Osteoblast (primary cell): ENCODE measurements around the gene FOXN3. TPM values are rescaled to one million over a fixed set of nuclear protein-coding genes. Genes with fewer than 3 reads are reported as not detected.

ENCODE experiments used
- DNase-seq: peaks from one replicate; pipeline ENCODE4 v3.0.0; 2011; ENCODE audit warnings: low spot score, mixed read lengths; ENCODE audit not compliant: insufficient read length; ENCODE audit errors: missing footprints
- H2AFZ ChIP-seq: 2 replicates; pipeline ENCODE4 v1.6.0; 2011; ENCODE audit warnings: mild to moderate bottlenecking, low read length
- H3K27ac ChIP-seq: 2 replicates; pipeline ENCODE4 v1.5.1; 2011; ENCODE audit warnings: mild to moderate bottlenecking, low read depth, low read length, moderate library complexity
- H3K27me3 ChIP-seq: 2 replicates; pipeline ENCODE4 v1.6.0; 2012; ENCODE audit warnings: mild to moderate bottlenecking, control low read depth, inconsistent platforms, low read length, moderate library complexity; ENCODE audit not compliant: insufficient read depth
- H3K36me3 ChIP-seq: 2 replicates; pipeline ENCODE4 v1.5.1; 2011; ENCODE audit warnings: mild to moderate bottlenecking, low read length, control low read depth, moderate library complexity; ENCODE audit not compliant: insufficient read depth
- H3K4me1 ChIP-seq: 2 replicates; pipeline ENCODE4 v1.5.1; 2011; ENCODE audit warnings: mild to moderate bottlenecking, low read length, control low read depth, moderate library complexity; ENCODE audit not compliant: insufficient read depth
- H3K4me2 ChIP-seq: 2 replicates; pipeline ENCODE4 v1.6.0; 2011; ENCODE audit warnings: mild to moderate bottlenecking, low read length; ENCODE audit not compliant: insufficient read depth
- H3K4me3 ChIP-seq: fragments of 200-600 bp; sonication (generic); 3 replicates; pipeline ENCODE4 v1.5.1; 2012; ENCODE audit warnings: mild to moderate bottlenecking, low read length, inconsistent platforms; ENCODE audit not compliant: insufficient read depth
- H3K79me2 ChIP-seq: 2 replicates; pipeline ENCODE4 v1.6.0; 2012; ENCODE audit warnings: mild to moderate bottlenecking, low read length, control low read depth, inconsistent platforms; ENCODE audit not compliant: insufficient read depth
- H3K9me3 ChIP-seq: 2 replicates; pipeline ENCODE4 v1.5.1; 2011; ENCODE audit warnings: low read depth, low read length, control low read depth
- H4K20me1 ChIP-seq: 2 replicates; pipeline ENCODE4 v1.6.0; 2012; ENCODE audit warnings: mild to moderate bottlenecking, low read length, control low read depth; ENCODE audit not compliant: insufficient read depth
- CTCF ChIP-seq: IDR thresholded peaks from 2 replicates; pipeline ENCODE4 v1.5.1; 2011; ENCODE audit warnings: mild to moderate bottlenecking, low read depth, low read length, moderate library complexity; ENCODE audit errors: extremely low read depth
- total RNA-seq: library from RNA; depleted of rRNA; stranded (reverse); fragments of >200 nt; gene quantifications from 2 replicates; pipeline ENCODE4 v1.2.3, GENCODE V29; 2012

Gene FOXN3
- total RNA-seq, 1 donor = 49.9 TPM

GRCh38 chr14:89347885-89348284, 69.1 kb downstream of the FOXN3 start:
- DNase-seq = no peak
- H4K20me1 ChIP-seq = peaks cover 1% of the 10 kb centered on the region
- H3K4me3 ChIP-seq = no peak overlapping the region
- no peak overlapping the region for H3K4me2 ChIP-seq
- TF ChIP-seq CTCF = no peak
- H3K27me3 ChIP-seq = no peaks in the 10 kb centered on the region
- H3K79me2 ChIP-seq = no peaks in the 10 kb centered on the region
- H3K4me1 ChIP-seq = peaks cover 14% of the 10 kb centered on the region
- H3K27ac ChIP-seq = no peak overlapping the region
- H2AFZ ChIP-seq = no peak overlapping the region
- H3K9me3 ChIP-seq = no peaks in the 10 kb centered on the region
- H3K36me3 ChIP-seq = no peaks in the 10 kb centered on the region

GRCh38 chr14:89344920-89345254, 72.1 kb downstream of the FOXN3 start:
- no peaks in the 10 kb centered on the region for H3K27me3 ChIP-seq
- no peak overlapping the region for H3K27ac ChIP-seq
- H3K36me3 ChIP-seq = no peaks in the 10 kb centered on the region
- no peaks in the 10 kb centered on the region for H3K79me2 ChIP-seq
- H2AFZ ChIP-seq = no peak overlapping the region
- DNase-seq = no peak
- H3K4me1 ChIP-seq = peaks cover 5% of the 10 kb centered on the region
- no peak overlapping the region for H3K4me3 ChIP-seq
- H3K4me2 ChIP-seq = no peak overlapping the region
- peaks cover 3% of the 10 kb centered on the region for H4K20me1 ChIP-seq
- TF ChIP-seq CTCF = no peak
- no peaks in the 10 kb centered on the region for H3K9me3 ChIP-seq

- H3K4me1 ChIP-seq = peaks cover 5% of the 10 kb centered on the region
- no peaks in the 10 kb centered on the region for H3K36me3 ChIP-seq
- no peak overlapping the region for H3K4me3 ChIP-seq
- H3K79me2 ChIP-seq = no peaks in the 10 kb centered on the region
- no peak overlapping the region for H3K4me2 ChIP-seq
- H3K27me3 ChIP-seq = no peaks in the 10 kb centered on the region
- no peak for TF ChIP-seq CTCF
- H3K9me3 ChIP-seq = no peaks in the 10 kb centered on the region
- H4K20me1 ChIP-seq = peaks cover 3% of the 10 kb centered on the region
- no peak for DNase-seq
- no peak overlapping the region for H2AFZ ChIP-seq
- H3K27ac ChIP-seq = no peak overlapping the region
Measured at GRCh38 chr14:89343356-89343755, 73.7 kb downstream of the FOXN3 start.

GRCh38 chr14:89342049-89342448, 75.0 kb downstream of the FOXN3 start:
- Histone ChIP-seq H2AFZ (no peak overlapping the region), H3K4me1 (peaks cover 5% of the 10 kb centered on the region), H3K4me3 (no peak overlapping the region), H3K27ac (no peak overlapping the region), H4K20me1 (peaks cover 3% of the 10 kb centered on the region), H3K36me3 (no peaks in the 10 kb centered on the region), H3K4me2 (no peak overlapping the region), H3K27me3 (no peaks in the 10 kb centered on the region), H3K9me3 (no peaks in the 10 kb centered on the region), H3K79me2 (no peaks in the 10 kb centered on the region)
- DNase-seq = no peak
- TF ChIP-seq CTCF = no peak
